ENCODE measurements around the gene PDP2. TPM values are rescaled to one million over a fixed set of nuclear protein-coding genes. Genes with fewer than 3 reads are reported as not detected.

Gene PDP2
- total RNA-seq, 1 experiment from 2014 or later = 28.4 TPM

GRCh38 chr16:66925322-66925840 is 45.1 kb downstream of the PDP2 start, which contains the start of gene RRAD:
Gene RRAD (minus strand): TSS chr16:66925535. CDS start chr16:66925179, 356 bp downstream.
- TF ChIP-seq, protein P1, sequence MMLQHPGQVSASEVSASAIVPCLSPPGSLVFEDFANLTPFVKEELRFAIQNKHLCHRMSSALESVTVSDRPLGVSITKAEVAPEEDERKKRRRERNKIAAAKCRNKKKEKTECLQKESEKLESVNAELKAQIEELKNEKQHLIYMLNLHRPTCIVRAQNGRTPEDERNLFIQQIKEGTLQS (CRISPR knock-in tag; conservative IDR thresholded peaks at IDR 0.05) = no peak
- TF ChIP-seq, protein P2, sequence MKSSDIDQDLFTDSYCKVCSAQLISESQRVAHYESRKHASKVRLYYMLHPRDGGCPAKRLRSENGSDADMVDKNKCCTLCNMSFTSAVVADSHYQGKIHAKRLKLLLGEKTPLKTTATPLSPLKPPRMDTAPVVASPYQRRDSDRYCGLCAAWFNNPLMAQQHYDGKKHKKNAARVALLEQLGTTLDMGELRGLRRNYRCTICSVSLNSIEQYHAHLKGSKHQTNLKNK (CRISPR knock-in tag; IDR thresholded peaks at IDR 0.05) = no peak
- TF ChIP-seq, protein P3, sequence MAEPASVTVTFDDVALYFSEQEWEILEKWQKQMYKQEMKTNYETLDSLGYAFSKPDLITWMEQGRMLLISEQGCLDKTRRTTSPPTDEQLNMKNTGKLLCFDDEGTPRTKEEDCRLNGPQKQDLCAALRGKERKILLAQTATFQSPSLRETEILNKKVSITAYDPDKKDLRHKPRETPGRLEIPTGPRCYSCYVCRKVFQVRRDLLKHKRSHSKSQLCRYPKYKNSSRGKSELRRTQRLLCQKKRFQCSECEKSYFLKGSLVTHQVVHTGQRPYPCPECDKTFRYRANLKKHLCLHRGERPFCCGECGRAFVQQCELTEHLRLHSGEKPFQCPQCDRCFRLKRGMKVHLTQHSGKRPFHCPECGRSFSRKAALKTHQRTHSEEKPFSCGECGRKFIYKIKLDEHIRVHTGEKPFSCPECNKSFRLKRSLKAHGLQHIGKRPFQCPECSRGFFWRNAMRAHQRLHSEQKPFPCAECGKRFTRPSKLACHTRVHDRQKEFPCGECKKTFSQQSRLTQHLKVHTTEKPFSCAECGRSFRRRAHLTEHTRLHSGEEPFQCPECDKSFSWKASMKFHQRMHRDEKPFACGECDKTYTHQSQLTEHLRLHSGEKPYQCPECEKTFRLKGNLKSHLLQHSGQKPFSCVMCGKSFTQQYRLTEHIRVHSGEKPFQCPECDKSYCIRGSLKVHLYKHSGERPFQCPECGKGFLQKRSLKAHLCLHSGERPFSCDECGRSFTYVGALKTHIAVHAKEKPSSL (CRISPR knock-in tag; conservative IDR thresholded peaks at IDR 0.05) = no peak
- TF ChIP-seq NFATC4 (CRISPR knock-in tag; IDR thresholded peaks at IDR 0.05) (no peak), MYBL2 (CRISPR knock-in tag; IDR thresholded peaks at IDR 0.05) (no peak), EMX1 (CRISPR knock-in tag; IDR thresholded peaks at IDR 0.05) (no peak)
- H3K27ac Mint-ChIP-seq = no peak within 1 kb of the TSS
- peaks cover 59% of the 10 kb centered on the region for H3K27me3 Mint-ChIP-seq (ENCODE audit: low read depth)
- DNase-seq (ENCODE audit: low spot score) (peak; percentile 26), ATAC-seq (peak; percentile 11)
- H3K9me3 Mint-ChIP-seq = no peaks in the 10 kb centered on the region
- POLR2A ChIA-PET = no interaction called here
- no peaks in the 10 kb centered on the region for H3K36me3 Mint-ChIP-seq
- peak within 1 kb of the TSS; percentile 73 for H3K4me3 Mint-ChIP-seq
- peaks cover 7% of the 10 kb centered on the region; the same call in 1 of the 2 replicates for H3K4me1 Mint-ChIP-seq
- CTCF ChIA-PET = interaction anchor here (0.6 to 7.0 kb wide), 15 partner anchors 9 to 360 kb away, joined by 3 to 175 read pairs (median 4); partner anchors contain the start of genes CES3, NAE1 and PDP2

- ChIA-PET CTCF (interaction anchor here (0.6 to 7.0 kb wide), 20 partner anchors 10 to 359 kb away, joined by 3 to 175 read pairs (median 4); partner anchors contain the start of genes CES3, NAE1 and PDP2), POLR2A (no interaction called here)
- H3K4me1 Mint-ChIP-seq = peaks cover 7% of the 10 kb centered on the region; the same call in 1 of the 2 replicates
- no peak overlapping the region for H3K27ac Mint-ChIP-seq
- ATAC-seq (no peak), DNase-seq (ENCODE audit: low spot score) (no peak)
- H3K27me3 Mint-ChIP-seq (ENCODE audit: low read depth) = peaks cover 55% of the 10 kb centered on the region
- no peaks in the 10 kb centered on the region for H3K9me3 Mint-ChIP-seq
- H3K4me3 Mint-ChIP-seq = peak overlapping the region; percentile 73
- H3K36me3 Mint-ChIP-seq = no peaks in the 10 kb centered on the region
- TF ChIP-seq, protein P4, sequence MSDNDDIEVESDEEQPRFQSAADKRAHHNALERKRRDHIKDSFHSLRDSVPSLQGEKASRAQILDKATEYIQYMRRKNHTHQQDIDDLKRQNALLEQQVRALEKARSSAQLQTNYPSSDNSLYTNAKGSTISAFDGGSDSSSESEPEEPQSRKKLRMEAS (CRISPR knock-in tag; IDR thresholded peaks at IDR 0.05) = no peak
- TF ChIP-seq PRRX2 (CRISPR knock-in tag; IDR thresholded peaks at IDR 0.05) = no peak
- TF ChIP-seq ZNF232 (CRISPR knock-in tag; IDR thresholded peaks at IDR 0.05) = no peak
- TF ChIP-seq USF2 (CRISPR knock-in tag; IDR thresholded peaks at IDR 0.05) = no peak
- TF ChIP-seq, protein P5, sequence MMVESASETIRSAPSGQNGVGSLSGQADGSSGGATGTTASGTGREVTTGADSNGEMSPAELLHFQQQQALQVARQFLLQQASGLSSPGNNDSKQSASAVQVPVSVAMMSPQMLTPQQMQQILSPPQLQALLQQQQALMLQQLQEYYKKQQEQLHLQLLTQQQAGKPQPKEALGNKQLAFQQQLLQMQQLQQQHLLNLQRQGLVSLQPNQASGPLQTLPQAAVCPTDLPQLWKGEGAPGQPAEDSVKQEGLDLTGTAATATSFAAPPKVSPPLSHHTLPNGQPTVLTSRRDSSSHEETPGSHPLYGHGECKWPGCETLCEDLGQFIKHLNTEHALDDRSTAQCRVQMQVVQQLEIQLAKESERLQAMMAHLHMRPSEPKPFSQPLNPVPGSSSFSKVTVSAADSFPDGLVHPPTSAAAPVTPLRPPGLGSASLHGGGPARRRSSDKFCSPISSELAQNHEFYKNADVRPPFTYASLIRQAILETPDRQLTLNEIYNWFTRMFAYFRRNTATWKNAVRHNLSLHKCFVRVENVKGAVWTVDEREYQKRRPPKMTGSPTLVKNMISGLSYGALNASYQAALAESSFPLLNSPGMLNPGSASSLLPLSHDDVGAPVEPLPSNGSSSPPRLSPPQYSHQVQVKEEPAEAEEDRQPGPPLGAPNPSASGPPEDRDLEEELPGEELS (CRISPR knock-in tag; IDR thresholded peaks at IDR 0.05) = no peak
- TF ChIP-seq, protein P6, sequence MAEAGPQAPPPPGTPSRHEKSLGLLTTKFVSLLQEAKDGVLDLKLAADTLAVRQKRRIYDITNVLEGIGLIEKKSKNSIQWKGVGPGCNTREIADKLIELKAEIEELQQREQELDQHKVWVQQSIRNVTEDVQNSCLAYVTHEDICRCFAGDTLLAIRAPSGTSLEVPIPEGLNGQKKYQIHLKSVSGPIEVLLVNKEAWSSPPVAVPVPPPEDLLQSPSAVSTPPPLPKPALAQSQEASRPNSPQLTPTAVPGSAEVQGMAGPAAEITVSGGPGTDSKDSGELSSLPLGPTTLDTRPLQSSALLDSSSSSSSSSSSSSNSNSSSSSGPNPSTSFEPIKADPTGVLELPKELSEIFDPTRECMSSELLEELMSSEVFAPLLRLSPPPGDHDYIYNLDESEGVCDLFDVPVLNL (CRISPR knock-in tag; IDR thresholded peaks at IDR 0.05; ENCODE audit: borderline replicate concordance, low read depth) = no peak
- TF ChIP-seq ELF4 (CRISPR knock-in tag; IDR thresholded peaks at IDR 0.05; ENCODE audit: low read depth) = no peak
- TF ChIP-seq, protein P7, sequence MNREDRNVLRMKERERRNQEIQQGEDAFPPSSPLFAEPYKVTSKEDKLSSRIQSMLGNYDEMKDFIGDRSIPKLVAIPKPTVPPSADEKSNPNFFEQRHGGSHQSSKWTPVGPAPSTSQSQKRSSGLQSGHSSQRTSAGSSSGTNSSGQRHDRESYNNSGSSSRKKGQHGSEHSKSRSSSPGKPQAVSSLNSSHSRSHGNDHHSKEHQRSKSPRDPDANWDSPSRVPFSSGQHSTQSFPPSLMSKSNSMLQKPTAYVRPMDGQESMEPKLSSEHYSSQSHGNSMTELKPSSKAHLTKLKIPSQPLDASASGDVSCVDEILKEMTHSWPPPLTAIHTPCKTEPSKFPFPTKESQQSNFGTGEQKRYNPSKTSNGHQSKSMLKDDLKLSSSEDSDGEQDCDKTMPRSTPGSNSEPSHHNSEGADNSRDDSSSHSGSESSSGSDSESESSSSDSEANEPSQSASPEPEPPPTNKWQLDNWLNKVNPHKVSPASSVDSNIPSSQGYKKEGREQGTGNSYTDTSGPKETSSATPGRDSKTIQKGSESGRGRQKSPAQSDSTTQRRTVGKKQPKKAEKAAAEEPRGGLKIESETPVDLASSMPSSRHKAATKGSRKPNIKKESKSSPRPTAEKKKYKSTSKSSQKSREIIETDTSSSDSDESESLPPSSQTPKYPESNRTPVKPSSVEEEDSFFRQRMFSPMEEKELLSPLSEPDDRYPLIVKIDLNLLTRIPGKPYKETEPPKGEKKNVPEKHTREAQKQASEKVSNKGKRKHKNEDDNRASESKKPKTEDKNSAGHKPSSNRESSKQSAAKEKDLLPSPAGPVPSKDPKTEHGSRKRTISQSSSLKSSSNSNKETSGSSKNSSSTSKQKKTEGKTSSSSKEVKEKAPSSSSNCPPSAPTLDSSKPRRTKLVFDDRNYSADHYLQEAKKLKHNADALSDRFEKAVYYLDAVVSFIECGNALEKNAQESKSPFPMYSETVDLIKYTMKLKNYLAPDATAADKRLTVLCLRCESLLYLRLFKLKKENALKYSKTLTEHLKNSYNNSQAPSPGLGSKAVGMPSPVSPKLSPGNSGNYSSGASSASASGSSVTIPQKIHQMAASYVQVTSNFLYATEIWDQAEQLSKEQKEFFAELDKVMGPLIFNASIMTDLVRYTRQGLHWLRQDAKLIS (CRISPR knock-in tag; IDR thresholded peaks at IDR 0.05; ENCODE audit: borderline replicate concordance) = no peak
- TF ChIP-seq, protein P8, sequence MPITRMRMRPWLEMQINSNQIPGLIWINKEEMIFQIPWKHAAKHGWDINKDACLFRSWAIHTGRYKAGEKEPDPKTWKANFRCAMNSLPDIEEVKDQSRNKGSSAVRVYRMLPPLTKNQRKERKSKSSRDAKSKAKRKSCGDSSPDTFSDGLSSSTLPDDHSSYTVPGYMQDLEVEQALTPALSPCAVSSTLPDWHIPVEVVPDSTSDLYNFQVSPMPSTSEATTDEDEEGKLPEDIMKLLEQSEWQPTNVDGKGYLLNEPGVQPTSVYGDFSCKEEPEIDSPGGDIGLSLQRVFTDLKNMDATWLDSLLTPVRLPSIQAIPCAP (CRISPR knock-in tag; IDR thresholded peaks at IDR 0.05) = no peak
These were observed 46.0 kb downstream of the PDP2 start for GRCh38 chr16:66926171-66926947.

All from WTC11 (cell line).